Measurements from ENCODE around the gene CHCHD6.

The CHCHD6 gene

GRCh38 chr3:126665959-126666657 is 37.9 kb upstream of the CHCHD6 start:
- no peak for TF ChIP-seq CTCF (IDR thresholded peaks at IDR 0.05; ENCODE audit: low read length, missing control alignments)
- DNase-seq (ENCODE audit: low read depth): no peak
- H3K4me3 ChIP-seq (replicated peaks; ENCODE audit: low read depth, low read length): no peak overlapping the region

GRCh38 chr3:126666658-126667528 is 37.1 kb upstream of the CHCHD6 start:
- no peak overlapping the region for H3K4me3 ChIP-seq (replicated peaks; ENCODE audit: low read depth, low read length)
- DNase-seq (ENCODE audit: low read depth): no peak
- no peak for TF ChIP-seq CTCF (IDR thresholded peaks at IDR 0.05; ENCODE audit: low read length, missing control alignments)

- no peak for TF ChIP-seq CTCF (IDR thresholded peaks at IDR 0.05; ENCODE audit: low read length, missing control alignments)
- H3K4me3 ChIP-seq (replicated peaks; ENCODE audit: low read depth, low read length): no peak overlapping the region
- DNase-seq (ENCODE audit: low read depth): no peak
These were observed 36.2 kb upstream of the CHCHD6 start for GRCh38 chr3:126667631-126668449.

- no peak for TF ChIP-seq CTCF (IDR thresholded peaks at IDR 0.05; ENCODE audit: low read length, missing control alignments)
- DNase-seq (ENCODE audit: low read depth): no peak
- H3K4me3 ChIP-seq (replicated peaks; ENCODE audit: low read depth, low read length): no peak overlapping the region
These were observed 35.3 kb upstream of the CHCHD6 start for GRCh38 chr3:126668450-126669401.

- no peak for DNase-seq (ENCODE audit: low read depth)
- no peak for TF ChIP-seq CTCF (IDR thresholded peaks at IDR 0.05; ENCODE audit: low read length, missing control alignments)
- H3K4me3 ChIP-seq (replicated peaks; ENCODE audit: low read depth, low read length): no peak overlapping the region
These were observed 32.5 kb upstream of the CHCHD6 start for GRCh38 chr3:126671521-126671920.

- TF ChIP-seq CTCF (IDR thresholded peaks at IDR 0.05; ENCODE audit: low read length, missing control alignments): no peak
- no peak overlapping the region for H3K4me3 ChIP-seq (replicated peaks; ENCODE audit: low read depth, low read length)
- DNase-seq (ENCODE audit: low read depth): no peak
These were observed 31.7 kb upstream of the CHCHD6 start for GRCh38 chr3:126672340-126672739.
